SK-N-SH (cell line): ENCODE data around the gene CANT1. TPM values are rescaled to one million over a fixed set of nuclear protein-coding genes. Genes with fewer than 3 reads are reported as not detected.
A peak's percentile ranks its signal among the peaks of the same experiment; 100 is the strongest.

ENCODE experiments used
- CTCF ChIA-PET: fragments of 300-600, 350-600 bp; formaldehyde crosslinking; extraction: SDS; loops from one replicate; lab custom pipeline; 2021; lab: Yijun Ruan, JAX
- POLR2A ChIA-PET: fragments of 350-600 bp; sonication (Branson Sonifier 250); formaldehyde crosslinking; extraction: SDS; loops from one replicate; lab custom pipeline; 2020; ENCODE audit warnings: antibody characterized with exemption, inconsistent platforms; lab: Yijun Ruan, JAX
- DNase-seq: peaks from one replicate; pipeline ENCODE4 v3.0.0; 2012
- H2AFZ ChIP-seq: fragments of 200-600 bp; sonication (generic); 2 replicates; pipeline ENCODE4 v1.8.1; 2016; ENCODE audit warnings: antibody characterized with exemption, mild to moderate bottlenecking, low read depth
- H3F3A ChIP-seq: fragments of 200-600 bp; sonication (generic); replicated peaks from 2 replicates; pipeline ENCODE3; 2016; ENCODE audit warnings: antibody characterized with exemption, mild to moderate bottlenecking; ENCODE audit not compliant: insufficient read depth
- H3K27ac ChIP-seq, 2 experiments: fragments of 200-500 bp in 1 of 2; fragments of 200-600 bp in 1 of 2; sonication (Bioruptor generic) in 1 of 2; sonication (generic), shearing (Covaris generic) in 1 of 2; 2 replicates each; pipeline versions ENCODE4 v1.5.1 to v1.6.1; 2014 to 2016; ENCODE audit warnings: low read depth in 2 of 2, inconsistent platforms in 1 of 2, low read length in 1 of 2, mild to moderate bottlenecking in 1 of 2, mixed read lengths in 1 of 2
- H3K27me3 ChIP-seq: fragments of 200-600 bp; sonication (generic), shearing (Covaris generic); 2 replicates; pipeline ENCODE4 v1.6.1; 2016; ENCODE audit warnings: mixed run types; ENCODE audit not compliant: insufficient read depth
- H3K36me3 ChIP-seq, 2 experiments: fragments of 200-500 bp in 1 of 2; fragments of 200-600 bp in 1 of 2; sonication (Bioruptor generic) in 1 of 2; sonication (generic) in 1 of 2; replicated peaks in 1 of 2; 2 replicates each; pipeline versions ENCODE3 to v1.5.1; 2014 to 2016; ENCODE audit warnings: low read length in 1 of 2, mild to moderate bottlenecking in 1 of 2; ENCODE audit not compliant: insufficient read depth in 2 of 2, control insufficient read depth in 1 of 2
- H3K4me1 ChIP-seq, 2 experiments: fragments of 200-500 bp in 1 of 2; fragments of 200-600 bp in 1 of 2; sonication (Bioruptor generic) in 1 of 2; sonication (generic), shearing (Covaris generic) in 1 of 2; 2 replicates each; pipeline versions ENCODE4 v1.5.1 to v1.6.1; 2014 to 2016; ENCODE audit warnings: low read depth in 1 of 2, low read length in 1 of 2, mixed run types in 1 of 2; ENCODE audit not compliant: insufficient read depth in 2 of 2, control insufficient read depth in 1 of 2
- H3K4me2 ChIP-seq: fragments of 200-600 bp; sonication (generic), shearing (Covaris generic); 2 replicates; pipeline ENCODE4 v1.6.1; 2017; ENCODE audit warnings: mixed run types
- H3K4me3 ChIP-seq, 2 experiments: fragments of 200-500 bp in 1 of 2; fragments of 200-600 bp in 1 of 2; sonication (Bioruptor generic) in 1 of 2; sonication (generic), shearing (Covaris generic) in 1 of 2; 2 replicates each; pipeline versions ENCODE4 v1.5.1 to v1.8.1; 2014 to 2016; ENCODE audit warnings: low read depth in 2 of 2, inconsistent platforms in 1 of 2, low read length in 1 of 2, mild to moderate bottlenecking in 1 of 2, mixed read lengths in 1 of 2, moderate library complexity in 1 of 2
- H3K79me2 ChIP-seq: fragments of 200-600 bp; sonication (generic); 2 replicates; pipeline ENCODE4 v1.8.1; 2017; ENCODE audit warnings: mild to moderate bottlenecking; ENCODE audit not compliant: insufficient read depth
- H3K9ac ChIP-seq: fragments of 200-600 bp; sonication (generic); 2 replicates; pipeline ENCODE4 v1.6.1; 2017; ENCODE audit warnings: mixed run types
- H3K9me2 ChIP-seq: fragments of 200-600 bp; sonication (generic); 2 replicates; pipeline ENCODE4 v1.6.1; 2017; ENCODE audit warnings: mixed run types
- H3K9me3 ChIP-seq: fragments of 200-600 bp; sonication (generic); 2 replicates; pipeline ENCODE4 v1.6.1; 2017; ENCODE audit warnings: mixed run types, mild to moderate bottlenecking, moderate library complexity
- H4K20me1 ChIP-seq: fragments of 200-600 bp; sonication (generic); 2 replicates; pipeline ENCODE4 v1.6.1; 2017; ENCODE audit warnings: mild to moderate bottlenecking, mixed run types; ENCODE audit not compliant: insufficient read depth
- CHD2 ChIP-seq: fragments of 150-350 bp; IDR thresholded peaks from 2 replicates; pipeline ENCODE4 v1.6.1; 2018; ENCODE audit warnings: low read length; ENCODE audit not compliant: partially characterized antibody
- ELF1 ChIP-seq: IDR thresholded peaks from 2 replicates; pipeline ENCODE4 v1.4.0; 2012
- EP300 ChIP-seq, 2 experiments: IDR thresholded peaks; 2 replicates each; pipeline versions ENCODE4 v1.4.0 to v1.6.1; 2012; ENCODE audit warnings: borderline replicate concordance in 1 of 2, low read depth in 1 of 2, low read length in 1 of 2
- EZH2phosphoT487 ChIP-seq: fragments of 200-600 bp; sonication (generic); IDR thresholded peaks from 2 replicates; pipeline ENCODE4 v1.6.1; 2017; ENCODE audit warnings: low read depth, mixed run types, mild to moderate bottlenecking, antibody characterized with exemption, moderate library complexity, borderline replicate concordance
- FOSL2 ChIP-seq: IDR thresholded peaks from 2 replicates; pipeline ENCODE4 v1.4.0; 2012; ENCODE audit warnings: low read depth, mild to moderate bottlenecking, moderate library complexity, borderline replicate concordance
- GABPA ChIP-seq: IDR thresholded peaks from 2 replicates; pipeline ENCODE4 v1.4.0; 2012; ENCODE audit warnings: low read depth, mild to moderate bottlenecking
- GATA2 ChIP-seq: sonication (generic); formaldehyde crosslinking; IDR thresholded peaks from 2 replicates; pipeline ENCODE4 v1.5.0; 2020; ENCODE audit warnings: mild to moderate bottlenecking, missing genetic modification reagents
- IRF3 ChIP-seq: fragments of 150-350 bp; IDR thresholded peaks from 2 replicates; pipeline ENCODE4 v1.6.1; 2016; ENCODE audit warnings: mild to moderate bottlenecking, low read depth, low read length
- MAX ChIP-seq: IDR thresholded peaks from 2 replicates; pipeline ENCODE4 v1.4.0; 2012; ENCODE audit warnings: low read depth
- MEF2A ChIP-seq: IDR thresholded peaks from 2 replicates; pipeline ENCODE4 v1.4.0; 2012; ENCODE audit warnings: low read depth, borderline replicate concordance
- MXI1 ChIP-seq: IDR thresholded peaks from 2 replicates; pipeline ENCODE4 v1.6.1; 2012; ENCODE audit warnings: mild to moderate bottlenecking, low read depth, low read length, improper control_type of control experiment
- NFIC ChIP-seq: IDR thresholded peaks from 2 replicates; pipeline ENCODE4 v1.4.0; 2012; ENCODE audit warnings: borderline replicate concordance
- NRF1 ChIP-seq: IDR thresholded peaks from 2 replicates; pipeline ENCODE4 v1.6.1; 2012; ENCODE audit warnings: low read depth, mild to moderate bottlenecking, low read length
- POLR2AphosphoS5 ChIP-seq: IDR thresholded peaks from 2 replicates; pipeline ENCODE4 v1.6.1; 2012; ENCODE audit warnings: low read depth, low read length
- RAD21 ChIP-seq: IDR thresholded peaks from 2 replicates; pipeline ENCODE4 v1.6.1; 2012; ENCODE audit warnings: mild to moderate bottlenecking, low read length
- RCOR1 ChIP-seq: fragments of 150-350 bp; IDR thresholded peaks from 2 replicates; pipeline ENCODE4 v1.6.1; 2017; ENCODE audit warnings: antibody characterized with exemption, low read length
- REST ChIP-seq: IDR thresholded peaks from 2 replicates; pipeline ENCODE4 v1.6.1; 2012; ENCODE audit warnings: mild to moderate bottlenecking, low read depth, low read length, moderate library complexity
- RXRA ChIP-seq: IDR thresholded peaks from 2 replicates; pipeline ENCODE4 v1.4.0; 2012; ENCODE audit warnings: low read depth, mild to moderate bottlenecking, borderline replicate concordance
- SIN3A ChIP-seq: IDR thresholded peaks from 2 replicates; pipeline ENCODE4 v1.6.1; 2012; ENCODE audit warnings: low read depth, mild to moderate bottlenecking, low read length, moderate library complexity, borderline replicate concordance
- SMC3 ChIP-seq: IDR thresholded peaks from 2 replicates; pipeline ENCODE4 v1.6.1; 2012; ENCODE audit warnings: low read depth, low read length, improper control_type of control experiment
- TAF1 ChIP-seq: IDR thresholded peaks from 2 replicates; pipeline ENCODE4 v1.6.1; 2012; ENCODE audit warnings: low read depth, mild to moderate bottlenecking, low read length, moderate library complexity, borderline replicate concordance
- TCF12 ChIP-seq: IDR thresholded peaks from 2 replicates; pipeline ENCODE4 v1.4.0; 2012
- TEAD4 ChIP-seq: IDR thresholded peaks from 2 replicates; pipeline ENCODE4 v1.4.0; 2012; ENCODE audit warnings: mild to moderate bottlenecking, borderline replicate concordance; ENCODE audit not compliant: insufficient read depth
- USF1 ChIP-seq: IDR thresholded peaks from 2 replicates; pipeline ENCODE4 v1.4.0; 2012; ENCODE audit warnings: low read depth, borderline replicate concordance
- USF2 ChIP-seq: fragments of 150-350 bp; IDR thresholded peaks from 2 replicates; pipeline ENCODE4 v1.6.1; 2017; ENCODE audit warnings: antibody characterized with exemption, low read length, low read depth, borderline replicate concordance
- YY1 ChIP-seq: IDR thresholded peaks from 2 replicates; pipeline ENCODE4 v1.4.0; 2012; ENCODE audit warnings: low read depth, mild to moderate bottlenecking
- WGBS: methylation state at CpG from one replicate; pipeline ENCODE4 v1.1.6; 2017; ENCODE audit warnings: low lambda C conversion rate; 5-methylcytosine and 5-hydroxymethylcytosine counted together
- polyA plus RNA-seq, 3 experiments: library from polyadenylated mRNA; depleted of rRNA; stranded (reverse); fragments of >200 nt; gene quantifications; 2 replicates each; pipeline ENCODE4 v1.2.3, GENCODE V29; 2012

The CANT1 gene
- polyA plus RNA-seq, 1 of the 3 experiments (the other 2 are of a cell fraction), result 87.4 TPM

- H3K9ac ChIP-seq, result peak overlapping the region; percentile 23; the same call in 1 of the 2 replicates
- ChIA-PET CTCF (interaction anchor here (1.0 to 22.0 kb wide), 18 partner anchors 9 to 368 kb away, joined by 3 to 405 read pairs (median 6); no protein-coding TSS in a partner anchor), POLR2A (interaction anchor here (0.5 to 2.1 kb wide), 9 partner anchors 10 to 144 kb away, joined by 3 to 11 read pairs (median 4); partner anchors contain the start of gene LGALS3BP)
- no peaks in the 10 kb centered on the region for H3K9me2 ChIP-seq
- H3K9me3 ChIP-seq, result no peaks in the 10 kb centered on the region
- H3K4me3 ChIP-seq, result peak overlapping the region; percentile 19 to 35; a peak in 3 of 4 replicates
- H3K36me3 ChIP-seq, result no peaks in the 10 kb centered on the region
- peak overlapping the region; percentile 72 for H3K4me2 ChIP-seq
- H3K27ac ChIP-seq, result peak overlapping the region; percentile 51 to 92
- no peaks in the 10 kb centered on the region for H3K27me3 ChIP-seq
- no peaks in the 10 kb centered on the region for H3K79me2 ChIP-seq
- H3F3A ChIP-seq, result no peaks in the 10 kb centered on the region
- 20% methylated on average over 10 of the region's 10 CpGs for WGBS
- H4K20me1 ChIP-seq, result no peaks in the 10 kb centered on the region
- peaks cover 33 to 58% of the 10 kb centered on the region in 2 experiments for H3K4me1 ChIP-seq
- H2AFZ ChIP-seq, result peak overlapping the region; percentile 48; the same call in 1 of the 2 replicates
- DNase-seq, result peak; percentile 90
- TF ChIP-seq POLR2AphosphoS5, result peak; percentile 55; the same call in 1 of the 2 replicates
- no peak for TF ChIP-seq RXRA
- 0 out of 2 replicates have a peak, but pooled peaks have one; percentile 28 for TF ChIP-seq TAF1
- peak in 1 of 2 experiments; percentile 80; a peak in 2 of 4 replicates for TF ChIP-seq EP300 (IDR thresholded peaks at IDR 0.05; ENCODE audit: borderline replicate concordance in 1 of 2, low read depth in 1 of 2, low read length in 1 of 2)
- no peak for TF ChIP-seq EZH2phosphoT487
- no peak for TF ChIP-seq USF1
- no peak for TF ChIP-seq NRF1
- TF ChIP-seq GATA2 (CRISPR knock-in tag), result peak; percentile 96
- TF ChIP-seq MEF2A, result no peak
- TF ChIP-seq SMC3, result no peak
- peak; percentile 65 for TF ChIP-seq MAX
- no peak for TF ChIP-seq REST
- no peak for TF ChIP-seq TEAD4
- TF ChIP-seq ELF1, result no peak
- TF ChIP-seq SIN3A, result no peak
- TF ChIP-seq GABPA, result no peak
- no peak for TF ChIP-seq YY1
- no peak for TF ChIP-seq IRF3
- peak; percentile 84 for TF ChIP-seq RCOR1
- TF ChIP-seq MXI1, result peak; percentile 97
- TF ChIP-seq USF2, result no peak
- no peak for TF ChIP-seq NFIC
- TF ChIP-seq RAD21, result no peak; the same call in 1 of the 2 replicates
- TF ChIP-seq CHD2, result peak; percentile 29
- TF ChIP-seq FOSL2, result no peak
- no peak for TF ChIP-seq TCF12
Observed at GRCh38 chr17:79027274-79027924, 17.8 kb upstream of the CANT1 start.
